Loucy (cell line): ENCODE results near the gene TEX2.
"Not testable (repeated sequence)": the region's sequence is repeated elsewhere in the genome, so short reads cannot be mapped to it uniquely, and the experiment has no call there.

Experiments used
- H2AFZ ChIP-seq: fragments of 200-600 bp; sonication (generic); 2 replicates; pipeline ENCODE4 v1.6.0; 2016; ENCODE audit warnings: antibody characterized with exemption, mild to moderate bottlenecking, low read length, moderate library complexity
- H3F3A ChIP-seq: fragments of 200-600 bp; 2 replicates; pipeline ENCODE4 v1.6.0; 2016; ENCODE audit warnings: antibody characterized with exemption, low read depth, mild to moderate bottlenecking
- H3K27me3 ChIP-seq: fragments of 200-600 bp; sonication (generic); 2 replicates; pipeline ENCODE4 v1.6.1; 2014; ENCODE audit warnings: low read length, mild to moderate bottlenecking; ENCODE audit not compliant: insufficient read depth, poor library complexity, severe bottlenecking
- H3K36me3 ChIP-seq: fragments of 200-600 bp; sonication (generic); 2 replicates; pipeline ENCODE4 v1.6.1; 2016; ENCODE audit warnings: low read length; ENCODE audit not compliant: insufficient read depth
- H3K4me1 ChIP-seq: fragments of 200-600 bp; sonication (generic); 2 replicates; pipeline ENCODE4 v1.5.1; 2014; ENCODE audit warnings: low read length, mild to moderate bottlenecking; ENCODE audit not compliant: insufficient read depth, poor library complexity, severe bottlenecking
- H3K4me2 ChIP-seq: fragments of 200-600 bp; sonication (generic); 2 replicates; pipeline ENCODE4 v1.6.0; 2014; ENCODE audit warnings: antibody characterized with exemption, low read length, low read depth, mild to moderate bottlenecking; ENCODE audit not compliant: poor library complexity, severe bottlenecking
- H3K4me3 ChIP-seq: fragments of 200-600 bp; sonication (generic); 2 replicates; pipeline ENCODE4 v1.5.1; 2014; ENCODE audit warnings: low read length, mild to moderate bottlenecking, mixed read lengths; ENCODE audit not compliant: poor library complexity, severe bottlenecking
- H3K79me2 ChIP-seq: fragments of 200-600 bp; sonication (generic); 2 replicates; pipeline ENCODE4 v1.6.1; 2014; ENCODE audit warnings: low read length; ENCODE audit not compliant: insufficient read depth
- H3K9ac ChIP-seq: fragments of 200-600 bp; sonication (generic); 2 replicates; pipeline ENCODE4 v1.6.0; 2014; ENCODE audit warnings: mild to moderate bottlenecking, low read depth, low read length, moderate library complexity; ENCODE audit not compliant: poor library complexity, severe bottlenecking
- H3K9me2 ChIP-seq: fragments of 200-600 bp; sonication (generic); replicated peaks from 2 replicates; pipeline ENCODE4 v1.6.1; 2016; ENCODE audit warnings: low read depth, low read length, mixed read lengths
- H3K9me3 ChIP-seq: fragments of 200-600 bp; sonication (generic); 2 replicates; pipeline ENCODE4 v1.6.1; 2014; ENCODE audit warnings: mild to moderate bottlenecking, antibody characterized with exemption, low read length, low read depth; ENCODE audit not compliant: insufficient read depth
- H4K20me1 ChIP-seq: fragments of 200-600 bp; sonication (generic); 2 replicates; pipeline ENCODE4 v1.6.0; 2014; ENCODE audit warnings: antibody characterized with exemption, low read length, mild to moderate bottlenecking; ENCODE audit not compliant: insufficient read depth, poor library complexity, severe bottlenecking
- EZH2phosphoT487 ChIP-seq: fragments of 200-600 bp; IDR thresholded peaks from 2 replicates; pipeline ENCODE4 v1.6.1; 2018; ENCODE audit warnings: antibody characterized with exemption, mild to moderate bottlenecking, moderate library complexity, borderline replicate concordance
- TF ChIP-seq, protein P1 (sequence below): fragments of 200-600 bp; sonication (generic); conservative IDR thresholded peaks from 2 replicates; pipeline ENCODE4 v1.5.1; 2014; ENCODE audit warnings: mild to moderate bottlenecking, antibody characterized with exemption, low read length

Gene TEX2

DNA sequence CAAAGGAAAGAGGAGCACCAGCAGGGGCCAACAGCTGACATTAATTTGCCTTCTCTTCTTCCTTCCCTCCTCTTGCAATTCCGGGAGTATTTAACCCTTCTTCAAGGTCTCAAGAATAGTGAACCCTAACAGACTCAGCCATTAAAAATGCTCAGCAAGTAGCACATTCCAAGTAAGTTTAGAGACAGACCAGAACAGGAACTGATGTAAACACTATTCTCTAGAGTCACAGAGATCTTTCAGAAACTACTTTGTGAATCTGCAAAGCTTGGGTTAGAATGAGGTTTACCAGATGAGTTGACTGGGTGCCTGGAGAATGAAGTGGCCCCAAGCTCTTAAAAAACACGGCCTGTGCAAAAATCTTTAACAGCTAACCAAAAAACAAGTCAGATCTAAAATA lies 50.9 kb downstream of the TEX2 start:
- Histone ChIP-seq H3K9me2 (no peaks in the 10 kb centered on the region), H3K4me2 (no peak overlapping the region), H3K4me3 (no peak overlapping the region), H3K79me2 (peaks cover 3% of the 10 kb centered on the region; the same call in 1 of the 2 replicates), H2AFZ (no peak overlapping the region), H3K9me3 (no peaks in the 10 kb centered on the region), H3K4me1 (no peaks in the 10 kb centered on the region), H3F3A (no peaks in the 10 kb centered on the region), H3K36me3 (peaks cover 21% of the 10 kb centered on the region; the same call in 1 of the 2 replicates), H4K20me1 (no peaks in the 10 kb centered on the region), H3K9ac (no peak overlapping the region), H3K27me3 (no peaks in the 10 kb centered on the region)
- TF ChIP-seq, protein P1, sequence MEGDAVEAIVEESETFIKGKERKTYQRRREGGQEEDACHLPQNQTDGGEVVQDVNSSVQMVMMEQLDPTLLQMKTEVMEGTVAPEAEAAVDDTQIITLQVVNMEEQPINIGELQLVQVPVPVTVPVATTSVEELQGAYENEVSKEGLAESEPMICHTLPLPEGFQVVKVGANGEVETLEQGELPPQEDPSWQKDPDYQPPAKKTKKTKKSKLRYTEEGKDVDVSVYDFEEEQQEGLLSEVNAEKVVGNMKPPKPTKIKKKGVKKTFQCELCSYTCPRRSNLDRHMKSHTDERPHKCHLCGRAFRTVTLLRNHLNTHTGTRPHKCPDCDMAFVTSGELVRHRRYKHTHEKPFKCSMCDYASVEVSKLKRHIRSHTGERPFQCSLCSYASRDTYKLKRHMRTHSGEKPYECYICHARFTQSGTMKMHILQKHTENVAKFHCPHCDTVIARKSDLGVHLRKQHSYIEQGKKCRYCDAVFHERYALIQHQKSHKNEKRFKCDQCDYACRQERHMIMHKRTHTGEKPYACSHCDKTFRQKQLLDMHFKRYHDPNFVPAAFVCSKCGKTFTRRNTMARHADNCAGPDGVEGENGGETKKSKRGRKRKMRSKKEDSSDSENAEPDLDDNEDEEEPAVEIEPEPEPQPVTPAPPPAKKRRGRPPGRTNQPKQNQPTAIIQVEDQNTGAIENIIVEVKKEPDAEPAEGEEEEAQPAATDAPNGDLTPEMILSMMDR: no peak
- TF ChIP-seq EZH2phosphoT487: no peak

DNA sequence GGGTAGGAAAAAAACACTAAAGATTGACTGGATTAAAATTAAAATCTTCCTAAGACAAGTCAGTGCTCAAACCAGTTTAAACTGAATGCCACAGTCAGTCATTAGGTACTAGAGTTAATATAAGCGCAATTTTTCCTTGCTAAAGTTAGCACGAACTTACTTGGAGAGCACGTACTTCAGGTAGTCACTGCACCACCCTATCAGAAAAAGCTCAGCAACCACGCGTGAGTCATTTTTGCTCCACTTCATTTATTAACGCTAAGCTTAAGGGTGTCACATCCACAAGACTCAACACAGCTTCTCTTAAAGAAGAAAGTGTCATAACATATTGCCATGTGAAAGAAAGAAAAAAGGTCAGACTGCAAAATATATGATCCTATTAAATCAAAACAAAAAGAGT lies 53.1 kb downstream of the TEX2 start:
- Histone ChIP-seq H3K79me2 (peaks cover 11% of the 10 kb centered on the region; the same call in 1 of the 2 replicates), H3K4me1 (peaks cover 5% of the 10 kb centered on the region), H3K36me3 (peaks cover 21% of the 10 kb centered on the region; the same call in 1 of the 2 replicates), H4K20me1 (no peaks in the 10 kb centered on the region), H3K4me2 (no peak overlapping the region), H3K9ac (no peak overlapping the region), H3K9me3 (no peaks in the 10 kb centered on the region), H3K4me3 (no peak overlapping the region), H3K9me2 (no peaks in the 10 kb centered on the region), H2AFZ (no peak overlapping the region), H3F3A (no peaks in the 10 kb centered on the region), H3K27me3 (no peaks in the 10 kb centered on the region)
- no peak for TF ChIP-seq EZH2phosphoT487
- TF ChIP-seq, protein P1: no peak

DNA sequence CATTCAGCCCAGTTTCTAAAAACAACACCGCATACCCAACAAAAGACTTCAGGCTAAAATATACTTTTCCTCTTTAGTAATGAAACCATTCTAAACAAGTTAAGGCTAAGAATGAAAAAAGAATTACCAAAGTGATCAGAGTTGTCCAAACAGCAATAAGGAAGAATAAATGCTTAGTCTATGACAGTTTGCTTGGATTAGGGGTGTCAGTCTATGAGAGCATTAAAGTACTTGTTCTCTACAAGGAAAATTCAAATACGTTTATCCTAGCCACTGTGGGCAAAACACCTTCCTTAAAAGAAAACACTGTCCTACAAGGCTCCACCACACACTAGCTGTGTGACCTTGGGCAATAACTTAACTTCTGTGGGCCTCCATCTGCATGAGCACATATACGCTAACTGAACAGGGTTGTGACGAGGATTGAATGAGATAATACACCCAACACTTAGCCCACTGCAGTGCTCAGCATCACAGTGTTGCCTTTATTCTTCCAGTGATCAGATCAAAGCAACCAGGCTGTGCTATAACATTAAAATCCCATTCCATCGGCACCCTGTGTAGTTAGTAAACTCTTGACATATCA lies 53.6 kb downstream of the TEX2 start:
- Histone ChIP-seq H4K20me1 (no peaks in the 10 kb centered on the region), H3F3A (no peaks in the 10 kb centered on the region), H3K4me3 (no peak overlapping the region), H3K79me2 (peaks cover 11% of the 10 kb centered on the region; the same call in 1 of the 2 replicates), H3K9me3 (no peaks in the 10 kb centered on the region), H3K36me3 (peaks cover 21% of the 10 kb centered on the region; the same call in 1 of the 2 replicates), H3K9me2 (no peaks in the 10 kb centered on the region), H3K4me1 (peaks cover 5% of the 10 kb centered on the region), H3K4me2 (no peak overlapping the region), H3K27me3 (no peaks in the 10 kb centered on the region), H3K9ac (no peak overlapping the region), H2AFZ (no peak overlapping the region)
- no peak for TF ChIP-seq EZH2phosphoT487
- TF ChIP-seq, protein P1: no peak

DNA sequence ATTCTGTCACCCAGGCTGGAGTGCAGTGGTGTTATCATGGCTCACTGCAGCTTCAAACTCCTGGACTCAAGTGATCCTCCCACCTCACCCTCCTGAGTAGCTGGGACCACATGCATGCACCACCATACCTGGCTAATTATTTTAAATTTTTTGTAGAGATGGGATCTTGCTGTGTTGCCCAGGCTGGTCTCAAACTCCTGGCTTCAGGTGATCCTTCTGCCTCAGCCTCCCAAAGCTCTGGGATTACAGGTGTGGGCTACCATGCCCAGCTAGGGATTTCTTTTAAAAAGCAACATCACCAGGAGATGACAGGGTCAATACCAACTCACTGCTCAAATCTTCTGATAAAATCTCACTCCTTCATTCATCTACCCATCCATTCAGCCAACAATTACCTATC lies 54.4 kb downstream of the TEX2 start:
- not testable (repeated sequence) for H4K20me1 ChIP-seq, H3K27me3 ChIP-seq, H3K9ac ChIP-seq, H3F3A ChIP-seq, H3K9me3 ChIP-seq, H3K4me1 ChIP-seq, H2AFZ ChIP-seq, H3K9me2 ChIP-seq, H3K4me3 ChIP-seq, H3K4me2 ChIP-seq
- H3K79me2 ChIP-seq: peaks cover 11% of the 10 kb centered on the region; the same call in 1 of the 2 replicates
- peaks cover 19% of the 10 kb centered on the region; the same call in 1 of the 2 replicates for H3K36me3 ChIP-seq
